Measurements from ENCODE around the gene HOXC12. TPM values are rescaled to one million over a fixed set of nuclear protein-coding genes. Genes with fewer than 3 reads are reported as not detected.
A peak's percentile ranks its signal among the peaks of the same experiment; 100 is the strongest.

Gene HOXC12
- total and polyA plus RNA-seq, 5 experiments from 2014 or later, result not detected

DNA sequence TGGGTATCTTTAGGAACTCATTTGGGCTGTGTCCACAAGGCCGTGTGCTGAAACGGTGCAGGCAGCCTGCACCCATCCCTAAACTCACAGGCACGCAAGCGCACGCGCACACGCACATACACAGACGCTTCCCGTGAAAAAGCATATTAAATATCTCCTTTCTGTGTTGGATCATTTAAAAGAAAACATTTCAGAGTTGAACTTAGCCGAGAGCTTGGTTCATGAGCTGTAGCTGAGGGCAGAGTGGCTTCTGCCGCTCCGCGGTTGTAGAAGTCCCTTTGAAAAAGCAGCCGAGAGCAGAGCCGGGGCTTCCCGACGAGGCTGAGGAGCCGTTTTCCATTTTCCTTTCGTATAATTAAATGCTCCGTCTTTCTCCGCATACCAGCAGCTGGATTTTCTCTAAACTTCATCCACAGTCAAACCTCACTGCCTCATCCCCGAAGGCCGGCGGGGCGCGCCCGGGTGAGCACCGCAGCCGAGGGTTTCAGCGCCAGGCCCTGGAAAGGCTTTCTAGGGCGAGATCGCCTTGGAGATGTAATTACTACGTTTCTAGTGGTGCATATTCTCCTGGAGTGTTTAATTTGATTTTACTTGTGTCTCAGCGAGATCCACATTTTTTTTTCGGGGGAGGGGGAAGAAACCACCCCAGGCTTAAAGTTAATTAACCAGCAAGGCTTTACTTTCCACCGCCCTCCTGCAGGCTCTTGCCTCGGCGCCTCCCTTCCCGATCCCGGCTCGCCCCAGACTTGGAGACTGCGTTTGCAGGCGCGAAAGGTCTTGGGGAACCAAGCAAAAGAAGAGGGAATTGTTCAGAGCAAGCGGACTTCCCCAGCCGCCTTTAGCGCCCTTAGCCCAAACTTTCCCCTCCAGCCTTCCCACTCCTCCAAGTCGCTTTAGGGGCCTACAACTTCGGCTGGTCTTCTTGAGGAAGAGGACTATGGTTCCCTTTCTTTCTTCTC lies 19.0 kb upstream of the HOXC12 start:
- DNase-seq, result no peak
- H3K36me3 Mint-ChIP-seq, result peaks cover 0 to 7% (median 3%) of the 10 kb centered on the region in 3 donors
- POLR2A ChIA-PET, result interaction anchor here (0.6 kb wide), 1 partner anchor 50 kb away, joined by 8 read pairs; no protein-coding TSS in a partner anchor
- H3K27ac Mint-ChIP-seq, result peak overlapping the region in 1 of 10 donors; percentile 40
- ATAC-seq, result peak in 1 of 2 donors; percentile 51
- H3K4me3 Mint-ChIP-seq, result peak overlapping the region in 7 of 10 donors; percentile 39 to 79 (median 66)
- peaks cover 54 to 92% (median 79%) of the 10 kb centered on the region in 5 donors for H3K27me3 Mint-ChIP-seq
- peaks cover 0 to 3% (median 0%) of the 10 kb centered on the region in 9 donors for H3K9me3 Mint-ChIP-seq
- H3K4me1 Mint-ChIP-seq, result peaks cover 7 to 30% (median 24%) of the 10 kb centered on the region in 4 donors

DNA sequence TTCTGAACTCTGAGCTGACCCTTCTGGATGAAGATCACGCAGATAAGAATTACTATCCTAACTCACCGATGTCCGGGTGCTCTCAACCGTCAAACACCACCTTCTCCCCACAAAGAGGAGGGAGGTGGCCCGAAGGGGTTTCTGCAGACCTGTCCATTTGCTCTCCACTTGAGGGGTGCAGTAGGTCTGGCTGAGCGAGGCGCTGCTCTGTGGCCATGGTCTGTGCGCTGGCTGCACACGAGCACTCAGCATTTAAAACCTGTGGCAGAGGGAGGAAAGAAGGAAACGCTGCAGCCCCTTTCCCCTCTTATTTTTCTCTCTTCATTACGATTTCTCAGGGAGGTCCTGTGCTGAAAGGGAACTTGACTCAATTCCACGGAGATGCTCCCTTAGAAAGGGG lies 17.6 kb upstream of the HOXC12 start:
- peaks cover 0 to 6% (median 0%) of the 10 kb centered on the region in 9 donors for H3K9me3 Mint-ChIP-seq
- peaks cover 7 to 30% (median 24%) of the 10 kb centered on the region in 4 donors for H3K4me1 Mint-ChIP-seq
- POLR2A ChIA-PET, result interaction anchor here (0.6 kb wide), 1 partner anchor 24 kb away, joined by 3 read pairs; no protein-coding TSS in a partner anchor
- peak overlapping the region in 4 of 10 donors; percentile 1 to 61 (median 18) for H3K4me3 Mint-ChIP-seq
- H3K27ac Mint-ChIP-seq, result no peak overlapping the region
- ATAC-seq, result no peak
- peaks cover 56 to 92% (median 80%) of the 10 kb centered on the region in 5 donors for H3K27me3 Mint-ChIP-seq
- H3K36me3 Mint-ChIP-seq, result peaks cover 0 to 7% (median 3%) of the 10 kb centered on the region in 3 donors
- DNase-seq, result no peak

DNA sequence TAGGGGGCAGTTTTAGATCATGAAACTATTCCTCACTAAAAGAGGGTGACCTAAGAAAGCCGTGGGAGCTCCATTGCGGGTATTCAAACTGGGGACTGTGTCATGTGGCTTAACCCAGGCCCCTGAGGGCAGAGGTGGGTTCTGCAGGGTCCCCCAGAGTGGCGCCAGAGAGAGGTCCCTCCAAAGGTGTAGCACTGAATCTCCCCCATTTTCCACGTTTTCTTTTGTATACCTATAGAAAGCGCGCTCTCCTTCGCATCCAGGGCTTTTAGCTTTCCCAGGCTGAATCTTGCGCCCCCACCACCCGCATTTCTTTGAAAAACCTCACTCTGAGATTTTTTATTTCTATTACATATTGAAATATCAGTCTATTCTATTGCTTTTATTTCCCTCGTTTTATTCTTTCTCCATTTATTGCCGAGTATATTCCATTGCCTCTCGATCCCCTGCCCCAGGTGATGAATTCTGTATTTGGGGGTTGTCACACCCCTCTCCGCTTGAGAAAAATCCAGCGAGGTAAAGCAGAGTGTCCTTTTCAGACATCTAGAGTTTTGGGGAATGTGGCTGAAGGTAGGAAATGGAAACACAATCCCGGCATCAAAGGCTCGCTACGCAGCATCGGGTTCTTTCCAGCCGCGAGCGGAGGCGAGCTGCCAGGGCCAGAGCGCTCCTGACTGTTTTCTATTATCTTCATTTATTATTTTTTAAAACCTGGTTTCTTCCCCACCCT lies 16.9 kb upstream of the HOXC12 start:
- Mint-ChIP-seq H3K27ac (peak overlapping the region in 1 of 10 donors; percentile 53), H3K27me3 (peaks cover 51 to 92% (median 79%) of the 10 kb centered on the region in 5 donors), H3K9me3 (peaks cover 0 to 6% (median 0%) of the 10 kb centered on the region in 9 donors), H3K4me3 (peak overlapping the region in 8 of 10 donors; percentile 2 to 65 (median 52)), H3K36me3 (peaks cover 0 to 7% (median 3%) of the 10 kb centered on the region in 3 donors), H3K4me1 (peaks cover 7 to 30% (median 24%) of the 10 kb centered on the region in 4 donors)
- DNase-seq (no peak), ATAC-seq (no peak)
- POLR2A ChIA-PET, result interaction anchor here (0.6 kb wide), 1 partner anchor 25 kb away, joined by 3 read pairs; no protein-coding TSS in a partner anchor

DNA sequence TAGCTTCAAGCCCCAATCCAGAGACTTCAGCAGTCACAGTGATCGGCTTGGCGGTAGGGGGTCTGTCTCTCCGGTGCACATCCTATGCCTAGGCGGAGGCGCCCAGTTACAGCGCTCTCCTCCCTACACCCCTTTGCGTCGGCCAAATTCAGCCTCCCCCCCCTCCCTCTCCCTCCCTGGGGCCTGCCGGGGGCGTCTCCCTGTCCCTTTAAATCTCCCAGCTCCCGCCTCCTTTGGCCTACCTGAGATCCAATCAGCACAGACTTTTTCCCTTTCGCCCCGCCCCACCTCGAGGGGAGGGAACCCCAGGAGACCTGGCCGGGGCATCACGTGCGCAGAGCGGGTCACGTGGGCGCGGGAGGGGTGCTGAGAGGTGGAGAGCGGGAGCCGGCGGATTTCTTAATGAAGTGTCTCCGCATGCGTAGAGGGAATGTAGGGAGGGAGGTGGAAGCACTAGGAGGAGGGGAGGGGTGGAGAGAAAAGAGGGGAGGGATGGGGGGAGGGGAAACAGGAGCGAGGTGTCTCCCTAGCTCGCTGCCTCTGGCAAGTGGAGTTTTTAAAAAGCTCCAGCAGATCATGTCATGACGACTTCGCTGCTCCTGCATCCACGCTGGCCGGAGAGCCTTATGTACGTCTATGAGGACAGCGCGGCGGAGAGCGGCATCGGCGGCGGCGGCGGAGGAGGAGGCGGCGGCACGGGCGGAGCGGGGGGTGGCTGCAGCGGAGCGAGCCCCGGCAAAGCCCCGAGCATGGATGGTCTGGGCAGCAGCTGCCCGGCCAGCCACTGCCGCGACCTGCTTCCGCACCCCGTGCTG lies 16.2 kb upstream of the HOXC12 start, which contains the start of gene HOXC13:
Gene HOXC13 (plus strand): TSS at position 506 of the 815 bp plus-strand sequence. CDS start 76 bp downstream, at position 582.
- Mint-ChIP-seq H3K9me3 (peaks cover 0 to 6% (median 0%) of the 10 kb centered on the region in 9 donors), H3K27me3 (peaks cover 50 to 92% (median 78%) of the 10 kb centered on the region in 5 donors), H3K36me3 (peaks cover 0 to 7% (median 3%) of the 10 kb centered on the region in 3 donors), H3K4me1 (peaks cover 7 to 30% (median 24%) of the 10 kb centered on the region in 4 donors), H3K4me3 (peak within 1 kb of the TSS in 8 of 10 donors; percentile 34 to 65 (median 54)), H3K27ac (peak within 1 kb of the TSS in 1 of 10 donors; percentile 53)
- POLR2A ChIA-PET, result no interaction called here
- DNase-seq, result peak in 4 of 10 donors; percentile 15 to 37 (median 19)
- peak in 1 of 2 donors; percentile 23 for ATAC-seq

DNA sequence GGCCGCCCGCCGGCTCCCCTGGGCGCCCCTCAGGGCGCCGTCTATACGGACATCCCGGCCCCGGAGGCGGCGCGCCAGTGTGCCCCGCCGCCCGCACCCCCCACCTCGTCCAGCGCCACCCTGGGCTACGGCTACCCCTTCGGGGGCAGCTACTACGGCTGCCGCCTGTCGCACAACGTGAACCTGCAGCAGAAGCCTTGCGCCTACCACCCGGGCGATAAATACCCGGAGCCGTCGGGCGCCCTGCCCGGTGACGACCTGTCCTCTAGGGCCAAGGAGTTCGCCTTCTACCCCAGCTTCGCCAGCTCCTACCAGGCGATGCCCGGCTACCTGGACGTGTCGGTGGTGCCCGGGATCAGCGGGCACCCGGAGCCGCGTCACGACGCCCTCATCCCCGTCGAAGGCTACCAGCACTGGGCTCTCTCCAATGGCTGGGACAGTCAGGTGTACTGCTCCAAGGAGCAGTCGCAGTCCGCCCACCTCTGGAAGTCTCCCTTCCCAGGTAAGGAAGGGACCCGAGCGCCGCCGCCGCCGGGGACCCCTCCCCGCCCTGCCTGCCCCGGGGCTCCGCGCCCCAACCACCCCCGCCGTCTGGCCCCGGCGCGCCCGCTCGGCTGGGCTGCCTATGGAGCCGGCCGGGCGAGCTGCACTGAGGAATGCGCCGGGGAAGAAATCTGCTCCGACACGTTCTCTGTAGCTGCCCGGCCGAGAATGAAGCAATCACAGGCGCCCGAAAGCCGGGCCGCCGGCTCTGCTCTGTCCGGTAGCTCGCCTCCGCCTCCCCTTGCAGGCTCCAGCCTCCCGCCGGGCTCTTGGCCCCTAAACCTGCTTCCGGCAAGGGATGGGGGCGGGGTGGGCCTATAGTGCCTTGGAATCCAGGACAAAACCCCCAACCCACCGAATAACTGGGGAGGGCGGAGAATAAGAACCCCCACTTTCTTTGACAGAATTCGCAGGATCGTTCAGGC lies 15.3 kb upstream of the HOXC12 start:
- peak in 1 of 2 donors; percentile 19 for ATAC-seq
- peaks cover 50 to 92% (median 78%) of the 10 kb centered on the region in 5 donors for H3K27me3 Mint-ChIP-seq
- no peak for DNase-seq
- H3K9me3 Mint-ChIP-seq, result peaks cover 0 to 6% (median 0%) of the 10 kb centered on the region in 9 donors
- H3K27ac Mint-ChIP-seq, result peak overlapping the region in 1 of 10 donors; percentile 29
- POLR2A ChIA-PET, result no interaction called here
- H3K4me1 Mint-ChIP-seq, result peaks cover 7 to 31% (median 24%) of the 10 kb centered on the region in 4 donors
- H3K4me3 Mint-ChIP-seq, result peak overlapping the region in 5 of 10 donors; percentile 19 to 52 (median 30)
- peaks cover 0 to 7% (median 3%) of the 10 kb centered on the region in 3 donors for H3K36me3 Mint-ChIP-seq

DNA sequence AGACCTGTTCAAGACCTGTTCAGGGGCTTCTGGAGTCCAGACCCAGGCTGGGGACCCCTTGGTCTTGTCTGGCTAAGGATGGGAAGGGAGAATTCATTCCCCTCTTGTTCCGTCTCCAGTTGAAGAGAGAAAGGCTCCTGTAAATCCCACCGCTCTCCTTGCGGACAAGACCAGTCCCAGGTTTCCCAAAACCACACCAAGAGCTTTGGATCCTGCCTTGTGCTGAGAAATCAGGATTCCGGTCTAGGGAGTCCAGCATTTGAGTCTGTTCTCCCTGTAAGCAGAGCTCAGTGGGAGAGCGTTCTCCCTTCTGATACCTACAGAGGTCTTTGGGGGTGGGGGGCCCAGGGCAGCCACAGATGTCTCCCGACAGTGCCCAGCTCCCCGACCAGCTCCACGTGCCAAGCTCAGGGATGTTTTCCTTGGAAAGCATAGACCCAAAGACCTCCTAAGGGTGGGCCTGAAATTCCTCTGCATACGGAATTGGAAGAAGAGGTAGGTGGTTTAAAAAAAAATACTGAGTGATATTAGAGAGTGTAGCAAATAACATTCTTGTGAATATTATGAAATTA lies 14.2 kb upstream of the HOXC12 start:
- ATAC-seq, result no peak
- no peak overlapping the region for H3K27ac Mint-ChIP-seq
- POLR2A ChIA-PET, result no interaction called here

DNA sequence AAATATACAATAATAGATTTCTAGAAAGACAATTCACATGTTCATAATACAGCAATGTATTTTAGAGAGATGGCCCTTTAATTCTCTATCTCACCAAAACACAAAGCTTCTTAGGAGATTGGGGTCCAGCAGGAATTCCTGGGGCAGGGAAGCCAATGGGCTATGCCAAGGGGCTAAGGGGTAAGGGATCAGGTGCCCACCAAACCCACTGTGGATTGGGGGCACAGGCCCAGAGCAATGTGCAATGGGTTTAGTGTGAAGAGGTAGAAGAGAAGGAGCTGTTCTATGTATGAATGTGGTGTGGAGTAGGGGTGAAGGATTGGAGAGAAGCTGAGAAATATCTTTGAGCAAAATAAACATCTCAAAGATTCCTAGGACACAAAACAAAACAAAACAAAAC lies 13.5 kb upstream of the HOXC12 start:
- H3K27me3 Mint-ChIP-seq, result peaks cover 53 to 92% (median 78%) of the 10 kb centered on the region in 5 donors
- peaks cover 0 to 7% (median 3%) of the 10 kb centered on the region in 3 donors for H3K36me3 Mint-ChIP-seq
- peaks cover 6 to 27% (median 17%) of the 10 kb centered on the region in 4 donors for H3K4me1 Mint-ChIP-seq
- peaks cover 0 to 6% (median 0%) of the 10 kb centered on the region in 9 donors for H3K9me3 Mint-ChIP-seq
- no peak overlapping the region for H3K27ac Mint-ChIP-seq
- ATAC-seq, result no peak
- POLR2A ChIA-PET, result interaction anchor here (0.5 kb wide), 1 partner anchor 38 kb away, joined by 3 read pairs; no protein-coding TSS in a partner anchor
- DNase-seq, result no peak
- no peak overlapping the region for H3K4me3 Mint-ChIP-seq

More for the DNA sequence above, 14.2 kb upstream of the HOXC12 start:
- Mint-ChIP-seq H3K4me1 (peaks cover 9 to 34% (median 23%) of the 10 kb centered on the region in 4 donors), H3K36me3 (peaks cover 0 to 7% (median 3%) of the 10 kb centered on the region in 3 donors), H3K27me3 (peaks cover 49 to 92% (median 78%) of the 10 kb centered on the region in 5 donors), H3K9me3 (peaks cover 0 to 6% (median 0%) of the 10 kb centered on the region in 9 donors), H3K4me3 (peak overlapping the region in 2 of 10 donors; percentile 19 to 47)
- no peak for DNase-seq

DNA sequence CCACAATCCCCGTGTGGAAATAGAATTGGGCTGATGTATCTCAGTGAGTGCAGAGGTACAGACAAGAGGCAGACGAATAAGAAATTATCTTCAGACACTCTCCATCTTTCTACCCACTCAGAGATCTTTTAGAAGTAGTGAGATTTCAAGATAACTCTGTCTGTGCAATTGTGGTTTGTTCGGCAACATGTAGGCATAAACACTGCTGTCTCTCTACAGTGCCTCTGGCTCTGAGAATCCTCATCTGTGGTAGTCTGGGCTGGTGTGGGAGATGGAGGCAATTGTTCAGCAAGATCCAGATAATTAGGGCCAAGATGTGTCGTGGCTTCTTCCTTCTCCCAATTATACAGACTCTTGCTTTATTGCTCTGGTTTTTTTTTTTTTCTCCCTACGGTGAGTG lies 13.0 kb upstream of the HOXC12 start:
- peaks cover 6 to 27% (median 16%) of the 10 kb centered on the region in 4 donors for H3K4me1 Mint-ChIP-seq
- POLR2A ChIA-PET, result interaction anchor here (0.5 kb wide), 1 partner anchor 37 kb away, joined by 3 read pairs; no protein-coding TSS in a partner anchor
- H3K27me3 Mint-ChIP-seq, result peaks cover 53 to 92% (median 80%) of the 10 kb centered on the region in 5 donors
- H3K4me3 Mint-ChIP-seq, result no peak overlapping the region
- peaks cover 0 to 7% (median 3%) of the 10 kb centered on the region in 3 donors for H3K36me3 Mint-ChIP-seq
- no peak overlapping the region for H3K27ac Mint-ChIP-seq
- ATAC-seq (peak; percentile 41 to 43), DNase-seq (no peak)
- H3K9me3 Mint-ChIP-seq, result peaks cover 0 to 6% (median 0%) of the 10 kb centered on the region in 9 donors

DNA sequence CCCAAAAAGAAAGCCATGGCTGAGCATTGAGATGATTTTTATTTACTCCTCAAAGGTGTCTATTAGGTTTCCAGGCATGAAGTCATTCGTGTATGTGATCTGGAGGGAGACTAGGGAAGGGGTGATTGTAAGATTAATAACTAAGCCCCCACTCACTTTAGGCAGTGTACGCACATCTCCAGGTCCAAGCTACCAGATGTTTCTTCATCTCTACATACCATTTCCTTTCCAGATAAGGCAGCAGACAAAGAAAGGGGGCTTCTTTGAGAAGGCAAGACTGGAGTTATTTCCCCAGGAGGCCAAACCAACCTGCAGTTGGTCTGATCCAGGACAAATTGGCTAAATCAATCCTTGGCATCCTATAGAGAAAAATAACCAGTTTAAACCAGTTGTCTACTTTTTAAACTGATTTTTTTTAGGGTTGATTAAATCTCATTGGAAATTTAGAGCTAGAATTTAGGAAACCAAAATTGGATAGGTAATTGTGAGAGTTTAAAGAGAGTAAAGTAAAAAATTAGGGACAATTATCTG lies 12.2 kb upstream of the HOXC12 start:
- POLR2A ChIA-PET, result no interaction called here
- Mint-ChIP-seq H3K27ac (no peak overlapping the region), H3K4me1 (peaks cover 6 to 27% (median 12%) of the 10 kb centered on the region in 4 donors), H3K36me3 (peaks cover 0 to 4% (median 3%) of the 10 kb centered on the region in 3 donors), H3K4me3 (no peak overlapping the region), H3K9me3 (peaks cover 0 to 6% (median 0%) of the 10 kb centered on the region in 9 donors), H3K27me3 (peaks cover 49 to 89% (median 79%) of the 10 kb centered on the region in 5 donors)
- no peak for DNase-seq
- no peak for ATAC-seq

DNA sequence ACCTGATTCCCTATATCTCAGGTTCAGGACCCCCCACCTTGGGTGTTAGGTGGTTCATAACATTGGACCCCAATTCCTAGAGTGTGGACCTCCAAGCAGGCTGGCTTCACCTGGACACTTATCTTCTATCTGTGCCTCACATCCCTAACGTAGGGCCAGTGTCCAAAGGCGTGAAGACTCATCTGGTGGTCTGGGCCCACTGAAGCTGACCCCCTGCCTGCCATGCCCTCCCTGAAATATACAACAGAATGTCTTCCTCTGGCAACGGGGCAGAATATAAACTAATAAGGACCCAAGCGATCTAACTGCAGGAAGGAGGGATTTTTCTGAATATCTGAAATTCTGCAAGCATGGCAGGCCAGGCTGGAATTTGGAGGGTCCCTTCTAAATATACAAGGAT lies 10.5 kb upstream of the HOXC12 start:
- no peak overlapping the region for H3K4me3 Mint-ChIP-seq
- H3K27me3 Mint-ChIP-seq, result peaks cover 57 to 95% (median 88%) of the 10 kb centered on the region in 5 donors
- DNase-seq, result no peak
- peaks cover 0 to 8% (median 0%) of the 10 kb centered on the region in 9 donors for H3K9me3 Mint-ChIP-seq
- ATAC-seq, result no peak
- no peak overlapping the region for H3K27ac Mint-ChIP-seq
- POLR2A ChIA-PET, result no interaction called here
- H3K36me3 Mint-ChIP-seq, result peaks cover 0 to 7% (median 3%) of the 10 kb centered on the region in 3 donors
- peaks cover 5 to 18% (median 7%) of the 10 kb centered on the region in 4 donors for H3K4me1 Mint-ChIP-seq

Data from naive thymus-derived CD8-positive, alpha-beta T cell (primary cell).